Colonic mucosa (tissue), 4 donors: ENCODE data around the gene GJA3. TPM values are rescaled to one million over a fixed set of nuclear protein-coding genes. Genes with fewer than 3 reads are reported as not detected.

Experiments
- DNase-seq: peaks from one replicate; pipeline ENCODE4 v3.0.0-alpha.2; 2020
- H3K27ac ChIP-seq: fragments of 200-600 bp; one replicate; pipeline ENCODE4 v1.8.0; 2021
- H3K27me3 ChIP-seq: fragments of 200-600 bp; one replicate; pipeline ENCODE4 v1.8.0; 2021
- H3K36me3 ChIP-seq: fragments of 200-600 bp; one replicate; pipeline ENCODE4 v1.8.0; 2021
- H3K4me1 ChIP-seq: fragments of 200-600 bp; one replicate; pipeline ENCODE4 v1.8.0; 2021; ENCODE audit warnings: mild to moderate bottlenecking
- H3K4me3 ChIP-seq: fragments of 200-600 bp; one replicate; pipeline ENCODE4 v1.8.0; 2021
- H3K9ac ChIP-seq, 2 donors: one replicate each; pipeline ENCODE4 v1.7.0; 2013; ENCODE audit warnings: control low read depth in 2 of 2, low read depth in 2 of 2, low read length in 2 of 2
- H3K9me3 ChIP-seq: fragments of 200-600 bp; one replicate; pipeline ENCODE4 v1.8.0; 2021
- CTCF ChIP-seq: fragments of 200-600 bp; IDR thresholded peaks from one replicate; pipeline ENCODE4 v1.8.0; 2022; ENCODE audit warnings: antibody characterized with exemption, mild to moderate bottlenecking
- intact Hi-C: fragments of 100-400 bp; cut with DNase I; formaldehyde crosslinking; loops from one replicate; pipeline ENCODE4 v1.14.1; 2022
- total RNA-seq, 2 donors: library from RNA; stranded (reverse); fragmentation: NEBNext Ultra II Directional in 1 of 2; extraction: Animal tissue kit (Norgen Biotek cat#: 25700) in 1 of 2; gene quantifications; one replicate each; pipeline ENCODE4 v1.2.1, GENCODE V29; 2021
- donor health status: healthy.
- donor health status: DM: no; HTN: no; CAD: no.
- donor health status: DM: no; HTN: no; CAD: no.

The GJA3 gene
- total RNA-seq, 2 donors from 2014 or later: 0.05 TPM; not detected in 1

GRCh38 chr13:20192158-20192835, 31.4 kb upstream of the GJA3 start:
- peak overlapping the region; percentile 73 for H3K27ac ChIP-seq
- H3K9ac ChIP-seq: peak overlapping the region; percentile 58 to 87

GRCh38 chr13:20191311-20192157, 30.7 kb upstream of the GJA3 start:
- H3K4me1 ChIP-seq: peaks cover 5% of the 10 kb centered on the region
- peak overlapping the region; percentile 73 for H3K27ac ChIP-seq
- intact Hi-C loops: loop anchor here (10.0 kb wide), 1 partner anchor 733 kb away; no protein-coding TSS in a partner anchor
- peak; percentile 86 for DNase-seq
- peak overlapping the region; percentile 58 to 87 for H3K9ac ChIP-seq
- no peaks in the 10 kb centered on the region for H3K9me3 ChIP-seq
- TF ChIP-seq CTCF: no peak
- peak overlapping the region; percentile 71 for H3K4me3 ChIP-seq
- H3K27me3 ChIP-seq: peaks cover 34% of the 10 kb centered on the region
- H3K36me3 ChIP-seq: no peaks in the 10 kb centered on the region

More at GRCh38 chr13:20192158-20192835, 31.4 kb upstream of the GJA3 start:
- peak; percentile 75 for DNase-seq
- H3K36me3 ChIP-seq: no peaks in the 10 kb centered on the region
- H3K9me3 ChIP-seq: no peaks in the 10 kb centered on the region
- H3K4me3 ChIP-seq: peak overlapping the region; percentile 71
- peaks cover 34% of the 10 kb centered on the region for H3K27me3 ChIP-seq
- no peak for TF ChIP-seq CTCF
- H3K4me1 ChIP-seq: peaks cover 5% of the 10 kb centered on the region
- intact Hi-C loops: loop anchor here (10.0 kb wide), 1 partner anchor 733 kb away; no protein-coding TSS in a partner anchor

GRCh38 chr13:20190481-20191310, 29.8 kb upstream of the GJA3 start:
- intact Hi-C loops: loop anchor here (10.0 kb wide), 1 partner anchor 734 kb away; no protein-coding TSS in a partner anchor
- peak overlapping the region in 1 of 2 donors; percentile 87 for H3K9ac ChIP-seq

GRCh38 chr13:20190076-20190475, 29.2 kb upstream of the GJA3 start:
- H3K4me3 ChIP-seq: no peak overlapping the region
- no peak for TF ChIP-seq CTCF
- H3K9me3 ChIP-seq: no peaks in the 10 kb centered on the region
- peaks cover 5% of the 10 kb centered on the region for H3K4me1 ChIP-seq
- peak overlapping the region in 1 of 2 donors; percentile 48 for H3K9ac ChIP-seq
- intact Hi-C loops: loop anchor here (10.0 kb wide), 1 partner anchor 735 kb away; no protein-coding TSS in a partner anchor
- no peaks in the 10 kb centered on the region for H3K36me3 ChIP-seq
- peaks cover 28% of the 10 kb centered on the region for H3K27me3 ChIP-seq
- H3K27ac ChIP-seq: no peak overlapping the region
- no peak for DNase-seq

More at GRCh38 chr13:20190481-20191310, 29.8 kb upstream of the GJA3 start:
- Histone ChIP-seq H3K4me1 (peaks cover 5% of the 10 kb centered on the region), H3K27ac (peak overlapping the region; percentile 73), H3K9me3 (no peaks in the 10 kb centered on the region), H3K27me3 (peaks cover 34% of the 10 kb centered on the region), H3K4me3 (no peak overlapping the region), H3K36me3 (no peaks in the 10 kb centered on the region)
- no peak for TF ChIP-seq CTCF
- DNase-seq: no peak
